ENCODE measurements around the gene EIF2S3.
A peak's percentile ranks its signal among the peaks of the same experiment; 100 is the strongest.

EIF2S3 gene

DNA sequence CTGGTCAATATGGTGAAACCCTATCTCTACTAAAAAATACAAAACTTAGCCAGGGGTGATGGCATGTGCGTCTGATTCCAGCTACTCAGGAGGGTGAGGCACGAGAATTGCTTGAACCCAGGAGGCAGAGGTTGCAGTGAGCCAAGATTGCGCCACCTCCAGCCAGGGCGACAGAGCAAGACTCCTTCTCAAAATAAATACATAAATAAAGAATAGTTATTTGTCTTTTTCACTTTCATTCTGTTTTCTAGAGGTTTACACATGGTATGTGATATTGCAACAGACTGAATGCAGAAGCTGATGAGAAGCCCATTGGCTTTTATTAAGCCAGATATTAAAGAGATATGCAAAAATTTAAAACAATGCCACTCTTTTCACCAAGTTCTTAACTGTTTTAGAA lies 35.9 kb upstream of the EIF2S3 start:
- DNase-seq (ENCODE audit: low read depth, low spot score) = no peak
- in situ Hi-C loops (cut with HindIII; ENCODE audit: low sequenced_read_pairs) = no loop called here
- TF ChIP-seq, protein P1, sequence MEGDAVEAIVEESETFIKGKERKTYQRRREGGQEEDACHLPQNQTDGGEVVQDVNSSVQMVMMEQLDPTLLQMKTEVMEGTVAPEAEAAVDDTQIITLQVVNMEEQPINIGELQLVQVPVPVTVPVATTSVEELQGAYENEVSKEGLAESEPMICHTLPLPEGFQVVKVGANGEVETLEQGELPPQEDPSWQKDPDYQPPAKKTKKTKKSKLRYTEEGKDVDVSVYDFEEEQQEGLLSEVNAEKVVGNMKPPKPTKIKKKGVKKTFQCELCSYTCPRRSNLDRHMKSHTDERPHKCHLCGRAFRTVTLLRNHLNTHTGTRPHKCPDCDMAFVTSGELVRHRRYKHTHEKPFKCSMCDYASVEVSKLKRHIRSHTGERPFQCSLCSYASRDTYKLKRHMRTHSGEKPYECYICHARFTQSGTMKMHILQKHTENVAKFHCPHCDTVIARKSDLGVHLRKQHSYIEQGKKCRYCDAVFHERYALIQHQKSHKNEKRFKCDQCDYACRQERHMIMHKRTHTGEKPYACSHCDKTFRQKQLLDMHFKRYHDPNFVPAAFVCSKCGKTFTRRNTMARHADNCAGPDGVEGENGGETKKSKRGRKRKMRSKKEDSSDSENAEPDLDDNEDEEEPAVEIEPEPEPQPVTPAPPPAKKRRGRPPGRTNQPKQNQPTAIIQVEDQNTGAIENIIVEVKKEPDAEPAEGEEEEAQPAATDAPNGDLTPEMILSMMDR (IDR thresholded peaks at IDR 0.05; ENCODE audit: low read depth, low read length) = no peak

DNA sequence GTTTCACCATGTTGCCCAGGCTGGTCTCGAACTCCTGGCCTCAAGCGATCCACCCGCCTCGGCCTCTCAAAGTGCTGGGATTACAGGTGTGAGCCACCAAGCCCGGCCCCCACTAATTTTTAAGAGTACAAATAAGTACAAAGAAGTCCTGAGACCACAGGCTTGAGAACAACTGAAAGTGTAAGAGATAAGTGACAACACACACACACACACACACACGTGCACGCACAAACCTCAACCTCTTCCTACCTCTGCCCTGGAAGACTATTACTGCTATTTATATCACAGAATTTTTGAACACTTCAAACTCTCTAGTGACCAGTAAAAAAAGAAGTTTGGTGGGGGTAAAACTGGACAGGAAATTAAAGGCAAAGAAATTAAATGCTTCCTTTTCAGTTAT lies 35.3 kb upstream of the EIF2S3 start:
- no peak for DNase-seq (ENCODE audit: low read depth, low spot score)
- in situ Hi-C loops (cut with HindIII; ENCODE audit: low sequenced_read_pairs) = no loop called here
- no peak overlapping the region for H3K4me3 ChIP-seq (ENCODE audit: low read depth, low read length)
- TF ChIP-seq, protein P1 (IDR thresholded peaks at IDR 0.05; ENCODE audit: low read depth, low read length) = no peak

More for the DNA sequence above, 35.9 kb upstream of the EIF2S3 start:
- H3K4me3 ChIP-seq (ENCODE audit: low read depth, low read length) = no peak overlapping the region

DNA sequence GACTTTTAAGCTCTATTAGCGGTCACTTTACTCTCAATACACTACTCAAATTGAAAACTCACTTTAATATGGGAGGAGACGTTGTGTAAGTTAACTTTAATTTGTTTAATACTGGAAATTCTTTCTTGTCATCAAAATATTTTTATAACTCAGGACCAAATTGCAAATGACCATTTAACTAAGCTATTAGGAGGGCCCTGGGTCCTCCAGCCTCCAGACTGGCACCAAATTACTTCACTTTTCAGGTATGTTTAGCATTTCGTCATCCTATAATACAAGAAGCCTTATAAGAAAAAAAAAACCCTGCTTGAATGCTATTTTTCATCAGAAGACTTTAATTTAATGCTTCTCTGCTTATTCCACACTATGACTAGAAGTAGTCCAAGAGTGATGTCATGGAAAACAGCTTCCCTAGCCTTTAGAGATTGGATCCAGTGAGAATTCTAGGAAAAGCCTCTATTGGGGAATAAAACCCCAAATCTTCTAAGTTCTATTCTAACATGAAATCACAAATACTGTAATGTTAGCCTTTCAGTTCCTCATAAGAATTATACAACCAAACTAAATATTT lies 34.4 kb upstream of the EIF2S3 start:
- in situ Hi-C loops (cut with HindIII; ENCODE audit: low sequenced_read_pairs) = no loop called here

DNA sequence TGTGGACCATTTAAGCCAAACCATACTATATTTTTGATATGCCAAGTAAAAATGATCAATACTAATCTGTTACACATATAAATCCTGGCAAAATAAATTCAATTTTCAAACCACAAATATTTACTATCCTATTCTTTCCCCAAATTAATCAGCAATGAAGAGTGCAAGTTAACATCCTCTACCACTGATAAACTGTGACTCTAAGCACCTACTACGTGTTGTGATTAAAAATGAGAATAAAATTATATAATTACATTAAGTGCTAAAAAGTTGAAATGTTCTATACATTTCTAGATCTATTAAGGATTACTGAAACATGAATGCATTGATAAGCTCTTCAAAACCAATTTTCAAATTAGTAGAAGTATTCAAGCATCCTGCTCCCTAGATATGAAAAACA lies 31.2 kb upstream of the EIF2S3 start:
- H3K4me3 ChIP-seq (ENCODE audit: low read depth, low read length) = peak overlapping the region; percentile 57
- TF ChIP-seq, protein P1 (IDR thresholded peaks at IDR 0.05; ENCODE audit: low read depth, low read length) = no peak
- DNase-seq (ENCODE audit: low read depth, low spot score) = no peak
- in situ Hi-C loops (cut with HindIII; ENCODE audit: low sequenced_read_pairs) = no loop called here

More for the DNA sequence above, 34.4 kb upstream of the EIF2S3 start:
- TF ChIP-seq, protein P1 (IDR thresholded peaks at IDR 0.05; ENCODE audit: low read depth, low read length) = no peak
- H3K4me3 ChIP-seq (ENCODE audit: low read depth, low read length) = no peak overlapping the region
- no peak for DNase-seq (ENCODE audit: low read depth, low spot score)

DNA sequence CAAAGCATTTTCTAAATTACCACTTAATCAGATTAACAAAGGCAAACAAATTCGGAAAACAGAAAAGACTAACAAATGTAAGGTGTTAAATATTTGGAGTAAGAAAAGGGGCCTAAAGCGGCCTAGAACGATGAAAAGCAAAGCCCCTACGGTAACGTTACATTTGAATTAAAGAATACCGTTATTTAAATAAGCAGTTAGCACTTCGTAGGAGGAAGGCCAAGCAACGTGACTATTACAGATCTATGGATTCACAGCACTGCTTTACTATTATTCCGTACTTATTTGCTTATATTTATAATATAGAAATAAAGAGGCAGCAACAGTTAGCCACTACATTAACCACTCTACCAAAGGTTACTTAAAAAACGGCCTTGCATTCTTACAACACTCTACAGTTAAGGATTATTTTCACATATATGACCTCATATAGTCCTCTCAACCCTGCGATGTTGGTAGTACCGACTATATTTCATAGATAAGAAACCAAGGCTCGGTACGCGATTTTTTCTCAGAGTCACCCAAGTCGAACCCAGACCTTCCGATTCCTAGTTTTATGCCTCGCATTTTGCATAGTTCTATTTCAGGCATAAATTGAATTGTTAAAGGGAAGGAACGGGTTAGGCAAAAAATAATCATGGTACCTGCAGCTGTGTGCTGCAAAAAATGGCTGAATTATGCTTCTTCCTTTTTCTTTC lies 30.6 kb upstream of the EIF2S3 start:
- in situ Hi-C loops (cut with HindIII; ENCODE audit: low sequenced_read_pairs) = no loop called here
- peak overlapping the region; percentile 57 for H3K4me3 ChIP-seq (ENCODE audit: low read depth, low read length)
- TF ChIP-seq, protein P1 (IDR thresholded peaks at IDR 0.05; ENCODE audit: low read depth, low read length) = no peak
- DNase-seq (ENCODE audit: low read depth, low spot score) = peak; percentile 36

DNA sequence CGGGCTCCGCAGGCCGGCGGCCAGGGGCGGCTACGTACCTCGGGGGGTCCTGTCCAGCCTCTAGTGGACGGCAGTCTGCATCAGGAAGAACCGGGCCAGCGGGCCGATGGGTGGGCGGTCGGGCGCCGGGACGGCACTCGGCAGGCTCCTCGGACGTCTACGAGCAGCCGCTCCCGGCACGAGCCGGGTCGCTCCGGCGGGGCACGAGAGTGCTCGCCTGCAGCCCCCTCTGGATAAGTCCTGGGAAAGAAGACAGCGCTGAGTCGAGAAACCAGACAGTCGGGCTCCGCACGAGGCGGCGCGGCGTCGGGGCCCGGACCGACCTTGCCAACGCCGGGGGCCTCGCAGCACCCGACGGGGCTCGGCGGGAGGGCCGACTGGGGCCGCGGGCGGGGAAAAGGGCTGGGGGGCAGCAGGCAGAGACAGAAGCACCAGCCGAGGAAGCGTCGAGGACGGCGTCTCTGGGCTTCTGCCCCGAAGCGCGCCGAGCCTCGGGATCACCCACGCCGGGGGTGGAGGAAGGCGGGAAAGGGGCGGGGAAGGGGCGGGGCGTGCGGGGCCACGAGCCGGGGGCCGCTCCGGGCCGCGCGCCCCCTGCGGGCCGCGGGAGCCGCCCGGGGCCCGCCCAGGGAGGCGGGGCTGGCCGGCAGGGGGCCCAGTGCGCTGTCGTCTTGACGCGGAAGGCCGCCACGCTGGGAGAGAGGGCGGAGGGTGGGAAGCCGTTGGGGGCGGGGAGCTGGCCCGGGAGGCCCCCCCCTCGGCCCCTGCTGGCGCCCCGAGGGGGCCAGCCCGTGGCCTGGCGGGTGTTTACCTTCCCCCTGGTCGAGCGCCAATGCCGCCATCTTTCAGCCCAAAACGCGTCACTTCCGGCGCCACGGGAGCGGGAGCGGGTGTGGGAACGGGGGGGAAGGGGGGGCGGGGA lies 29.7 kb upstream of the EIF2S3 start:
- DNase-seq (ENCODE audit: low read depth, low spot score) = peak; percentile 93
- TF ChIP-seq, protein P1 (IDR thresholded peaks at IDR 0.05; ENCODE audit: low read depth, low read length) = no peak
- peak overlapping the region; percentile 57 for H3K4me3 ChIP-seq (ENCODE audit: low read depth, low read length)
- in situ Hi-C loops (cut with HindIII; ENCODE audit: low sequenced_read_pairs) = no loop called here

Measured in astrocyte of the spinal cord (primary cell).